Measurements from ENCODE around the gene FAM149B1.
"Not testable (repeated sequence)": the region's sequence is repeated elsewhere in the genome, so short reads cannot be mapped to it uniquely, and the experiment has no call there.

FAM149B1 gene

GRCh38 chr10:73167783-73168464 lies at the start of gene FAM149B1, which contains the start of gene ECD:
TSS of gene FAM149B1 (plus strand) at chr10:73168119. CDS start at chr10:73168340, 221 bp downstream.
TSS of gene ECD (minus strand) at chr10:73168008. CDS start at chr10:73163937, 4,071 bp downstream.
- DNase-seq (ENCODE audit: low spot score) = peak; percentile 95

- DNase-seq (ENCODE audit: low spot score) = no peak
These were observed 48.5 kb upstream of the FAM149B1 start for GRCh38 chr10:73119457-73119856.

GRCh38 chr10:73119952-73120351 lies 48.0 kb upstream of the FAM149B1 start:
- DNase-seq (ENCODE audit: low spot score) = no peak

- no peak for DNase-seq (ENCODE audit: low spot score)
These were observed 41.6 kb upstream of the FAM149B1 start for GRCh38 chr10:73126343-73126742.

GRCh38 chr10:73131301-73131700 lies 36.6 kb upstream of the FAM149B1 start:
- no peak for DNase-seq (ENCODE audit: low spot score)

- no peak for DNase-seq (ENCODE audit: low spot score)
These were observed 35.8 kb upstream of the FAM149B1 start for GRCh38 chr10:73131913-73132686.

- DNase-seq (ENCODE audit: low spot score) = no peak
These were observed 33.2 kb upstream of the FAM149B1 start for GRCh38 chr10:73134727-73135126.

GRCh38 chr10:73136627-73137026 lies 31.3 kb upstream of the FAM149B1 start:
- no peak for DNase-seq (ENCODE audit: low spot score)

- DNase-seq (ENCODE audit: low spot score) = no peak
These were observed 28.7 kb upstream of the FAM149B1 start for GRCh38 chr10:73139251-73139650.

- no peak for DNase-seq (ENCODE audit: low spot score)
These were observed 26.3 kb upstream of the FAM149B1 start for GRCh38 chr10:73141603-73142002.

GRCh38 chr10:73150633-73151413 lies 17.1 kb upstream of the FAM149B1 start:
- not testable (repeated sequence) for DNase-seq (ENCODE audit: low spot score)

- DNase-seq (ENCODE audit: low spot score) = no peak
These were observed 15.9 kb upstream of the FAM149B1 start for GRCh38 chr10:73152009-73152408.

GRCh38 chr10:73156054-73156453 lies 11.9 kb upstream of the FAM149B1 start:
- DNase-seq (ENCODE audit: low spot score) = no peak

- peak; percentile 52 for DNase-seq (ENCODE audit: low spot score)
These were observed 8.8 kb upstream of the FAM149B1 start for GRCh38 chr10:73159038-73159648.

GRCh38 chr10:73161079-73161478 lies 6.8 kb upstream of the FAM149B1 start:
- no peak for DNase-seq (ENCODE audit: low spot score)

GRCh38 chr10:73161662-73162061 lies 6.3 kb upstream of the FAM149B1 start:
- DNase-seq (ENCODE audit: low spot score) = no peak

GRCh38 chr10:73163096-73163495 lies 4.8 kb upstream of the FAM149B1 start:
- DNase-seq (ENCODE audit: low spot score) = no peak

GRCh38 chr10:73166972-73167371 lies 947 bp upstream of the FAM149B1 start:
- DNase-seq (ENCODE audit: low spot score) = no peak

- DNase-seq (ENCODE audit: low spot score) = no peak
These were observed 499 bp upstream of the FAM149B1 start for GRCh38 chr10:73167458-73167782.

GRCh38 chr10:73168465-73168803 lies 515 bp downstream of the FAM149B1 start:
- no peak for DNase-seq (ENCODE audit: low spot score)

- no peak for DNase-seq (ENCODE audit: low spot score)
These were observed 1.4 kb downstream of the FAM149B1 start for GRCh38 chr10:73169320-73169719.

- DNase-seq (ENCODE audit: low spot score) = no peak
These were observed 4.9 kb downstream of the FAM149B1 start for GRCh38 chr10:73172867-73173266.
